HG02678 (cell line): ENCODE results near the gene CLCN6.
A peak's percentile ranks its signal among the peaks of the same experiment; 100 is the strongest.
"Not testable (repeated sequence)": the region's sequence is repeated elsewhere in the genome, so short reads cannot be mapped to it uniquely, and the experiment has no call there.

Experiments used
- ATAC-seq: cut with Tn5 transposase; IDR thresholded peaks from one replicate; pipeline ENCODE4 v1.9.1; 2021; ENCODE audit warnings: mild to moderate bottlenecking, moderate library complexity; ENCODE audit not compliant: unreplicated experiment

The CLCN6 gene

GRCh38 chr1:11793819-11794218 is 12.2 kb upstream of the CLCN6 start:
- no peak for ATAC-seq

GRCh38 chr1:11794446-11795237 is 11.3 kb upstream of the CLCN6 start:
- no peak for ATAC-seq

GRCh38 chr1:11795238-11795890 is 10.6 kb upstream of the CLCN6 start:
- no peak for ATAC-seq

- no peak for ATAC-seq
Observed at GRCh38 chr1:11796036-11796828, 9.8 kb upstream of the CLCN6 start.

GRCh38 chr1:11797525-11798216 is 8.3 kb upstream of the CLCN6 start:
- ATAC-seq, result no peak

GRCh38 chr1:11799099-11799498 is 6.9 kb upstream of the CLCN6 start:
- no peak for ATAC-seq

GRCh38 chr1:11799896-11800295 is 6.1 kb upstream of the CLCN6 start:
- ATAC-seq, result no peak

- ATAC-seq, result no peak
Observed at GRCh38 chr1:11800391-11800755, 5.6 kb upstream of the CLCN6 start.

GRCh38 chr1:11800756-11801433 is 5.1 kb upstream of the CLCN6 start:
- ATAC-seq, result no peak

GRCh38 chr1:11802616-11802972 is 3.4 kb upstream of the CLCN6 start:
- no peak for ATAC-seq

- ATAC-seq, result peak; percentile 23
Observed at GRCh38 chr1:11802973-11803885, 2.8 kb upstream of the CLCN6 start.

GRCh38 chr1:11803924-11804665 is 1.9 kb upstream of the CLCN6 start:
- not testable (repeated sequence) for ATAC-seq

GRCh38 chr1:11804666-11805421 is 1.1 kb upstream of the CLCN6 start:
- ATAC-seq, result no peak

- ATAC-seq, result peak; percentile 44
Observed at GRCh38 chr1:11806307-11806936, 431 bp downstream of the CLCN6 start.

- ATAC-seq, result no peak
Observed at GRCh38 chr1:11807133-11807532, 1.1 kb downstream of the CLCN6 start.

- ATAC-seq, result no peak
Observed at GRCh38 chr1:11813021-11813420, 7.0 kb downstream of the CLCN6 start.

GRCh38 chr1:11817192-11817591 is 11.2 kb downstream of the CLCN6 start:
- ATAC-seq, result no peak

GRCh38 chr1:11822091-11822490 is 16.1 kb downstream of the CLCN6 start:
- no peak for ATAC-seq
